Measurements from ENCODE around the gene GPR15. TPM values are rescaled to one million over a fixed set of nuclear protein-coding genes. Genes with fewer than 3 reads are reported as not detected.

The GPR15 gene
- total and polyA plus RNA-seq, 10 of the 15 experiments (the other 5 are each of a cell fraction or from before 2014, with no cell fraction given): 70.7 to 150 (median 115) TPM

DNA sequence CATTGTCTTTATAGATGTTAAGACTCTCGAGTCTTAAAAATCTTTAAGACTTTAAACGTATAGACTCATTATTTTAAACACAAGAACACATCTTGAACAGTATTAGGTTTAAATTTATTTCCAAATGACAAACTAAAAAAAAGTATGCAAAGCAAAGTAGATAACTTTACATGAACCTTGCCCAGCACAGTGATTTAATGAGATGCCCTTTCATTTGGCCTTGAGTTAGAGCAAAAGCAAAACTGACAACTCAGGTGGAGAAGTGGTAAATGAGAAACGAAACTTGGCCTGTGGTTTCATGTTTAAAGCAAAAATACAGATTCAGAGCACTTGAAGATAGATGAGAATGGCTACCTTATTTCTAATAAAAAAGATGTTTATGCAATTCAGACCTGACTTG, 8.6 kb downstream of the GPR15 start (continued):
- TF ChIP-seq KLF5 (IDR thresholded peaks at IDR 0.05; ENCODE audit: partially characterized antibody) (no peak), EZH2 (IDR thresholded peaks at IDR 0.05; ENCODE audit: borderline replicate concordance, control insufficient read depth, low read depth, low read length) (no peak), POLR2AphosphoS5 (IDR thresholded peaks at IDR 0.05; ENCODE audit: low read length) (no peak), MYB (IDR thresholded peaks at IDR 0.05; ENCODE audit: borderline replicate concordance, low read depth, low read length) (no peak), SREBF1 (IDR thresholded peaks at IDR 0.05; ENCODE audit: low read length) (no peak), FOXM1 (IDR thresholded peaks at IDR 0.05; ENCODE audit: low read depth, low read length) (peak; percentile 85), CHD4 (IDR thresholded peaks at IDR 0.05) (no peak), CHD1 (IDR thresholded peaks at IDR 0.05; ENCODE audit: low read depth, low read length) (peak; percentile 75; the same call in 1 of the 2 replicates), POU2F2 (IDR thresholded peaks at IDR 0.05; ENCODE audit: borderline replicate concordance, low read depth, low read length) (peak; percentile 83; the same call in 2 of the 3 replicates), SMARCA5 (IDR thresholded peaks at IDR 0.05) (no peak), STAT1 (conservative IDR thresholded peaks at IDR 0.05) (no peak), IKZF2 (IDR thresholded peaks at IDR 0.05) (peak; percentile 57 to 80; a peak in 3 of 4 replicates), RCOR1 (conservative IDR thresholded peaks at IDR 0.05; ENCODE audit: low read depth, low read length) (0 out of 2 replicates have a peak, but pooled peaks have one; percentile 81), CREM (IDR thresholded peaks at IDR 0.05; ENCODE audit: low read depth) (peak; percentile 71; the same call in 1 of the 2 replicates), NR2C2 (IDR thresholded peaks at IDR 0.05; ENCODE audit: borderline replicate concordance, control insufficient read depth, insufficient read length, low read depth) (no peak), IRF4 (IDR thresholded peaks at IDR 0.05; ENCODE audit: low read depth, low read length) (peak; percentile 95)
- TF ChIP-seq, protein P1, sequence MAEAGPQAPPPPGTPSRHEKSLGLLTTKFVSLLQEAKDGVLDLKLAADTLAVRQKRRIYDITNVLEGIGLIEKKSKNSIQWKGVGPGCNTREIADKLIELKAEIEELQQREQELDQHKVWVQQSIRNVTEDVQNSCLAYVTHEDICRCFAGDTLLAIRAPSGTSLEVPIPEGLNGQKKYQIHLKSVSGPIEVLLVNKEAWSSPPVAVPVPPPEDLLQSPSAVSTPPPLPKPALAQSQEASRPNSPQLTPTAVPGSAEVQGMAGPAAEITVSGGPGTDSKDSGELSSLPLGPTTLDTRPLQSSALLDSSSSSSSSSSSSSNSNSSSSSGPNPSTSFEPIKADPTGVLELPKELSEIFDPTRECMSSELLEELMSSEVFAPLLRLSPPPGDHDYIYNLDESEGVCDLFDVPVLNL (IDR thresholded peaks at IDR 0.05; ENCODE audit: low read depth, low read length): no peak
- TF ChIP-seq, protein P2, sequence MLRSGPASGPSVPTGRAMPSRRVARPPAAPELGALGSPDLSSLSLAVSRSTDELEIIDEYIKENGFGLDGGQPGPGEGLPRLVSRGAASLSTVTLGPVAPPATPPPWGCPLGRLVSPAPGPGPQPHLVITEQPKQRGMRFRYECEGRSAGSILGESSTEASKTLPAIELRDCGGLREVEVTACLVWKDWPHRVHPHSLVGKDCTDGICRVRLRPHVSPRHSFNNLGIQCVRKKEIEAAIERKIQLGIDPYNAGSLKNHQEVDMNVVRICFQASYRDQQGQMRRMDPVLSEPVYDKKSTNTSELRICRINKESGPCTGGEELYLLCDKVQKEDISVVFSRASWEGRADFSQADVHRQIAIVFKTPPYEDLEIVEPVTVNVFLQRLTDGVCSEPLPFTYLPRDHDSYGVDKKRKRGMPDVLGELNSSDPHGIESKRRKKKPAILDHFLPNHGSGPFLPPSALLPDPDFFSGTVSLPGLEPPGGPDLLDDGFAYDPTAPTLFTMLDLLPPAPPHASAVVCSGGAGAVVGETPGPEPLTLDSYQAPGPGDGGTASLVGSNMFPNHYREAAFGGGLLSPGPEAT (IDR thresholded peaks at IDR 0.05; ENCODE audit: low read depth): peak; percentile 69; the same call in 1 of the 2 replicates
- TF ChIP-seq, protein P3, sequence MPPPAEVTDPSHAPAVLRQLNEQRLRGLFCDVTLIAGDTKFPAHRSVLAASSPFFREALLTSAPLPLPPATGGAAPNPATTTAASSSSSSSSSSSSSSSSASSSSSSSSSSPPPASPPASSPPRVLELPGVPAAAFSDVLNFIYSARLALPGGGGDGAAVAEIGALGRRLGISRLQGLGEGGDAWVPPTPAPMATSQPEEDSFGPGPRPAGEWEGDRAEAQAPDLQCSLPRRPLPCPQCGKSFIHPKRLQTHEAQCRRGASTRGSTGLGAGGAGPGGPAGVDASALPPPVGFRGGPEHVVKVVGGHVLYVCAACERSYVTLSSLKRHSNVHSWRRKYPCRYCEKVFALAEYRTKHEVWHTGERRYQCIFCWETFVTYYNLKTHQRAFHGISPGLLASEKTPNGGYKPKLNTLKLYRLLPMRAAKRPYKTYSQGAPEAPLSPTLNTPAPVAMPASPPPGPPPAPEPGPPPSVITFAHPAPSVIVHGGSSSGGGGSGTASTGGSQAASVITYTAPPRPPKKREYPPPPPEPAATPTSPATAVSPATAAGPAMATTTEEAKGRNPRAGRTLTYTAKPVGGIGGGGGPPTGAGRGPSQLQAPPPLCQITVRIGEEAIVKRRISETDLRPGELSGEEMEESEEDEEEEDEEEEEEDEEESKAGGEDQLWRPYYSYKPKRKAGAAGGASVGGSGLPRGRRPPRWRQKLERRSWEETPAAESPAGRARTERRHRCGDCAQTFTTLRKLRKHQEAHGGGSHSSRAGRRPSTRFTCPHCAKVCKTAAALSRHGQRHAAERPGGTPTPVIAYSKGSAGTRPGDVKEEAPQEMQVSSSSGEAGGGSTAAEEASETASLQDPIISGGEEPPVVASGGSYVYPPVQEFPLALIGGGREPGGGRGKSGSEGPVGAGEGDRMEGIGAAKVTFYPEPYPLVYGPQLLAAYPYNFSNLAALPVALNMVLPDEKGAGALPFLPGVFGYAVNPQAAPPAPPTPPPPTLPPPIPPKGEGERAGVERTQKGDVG (CRISPR knock-in tag; IDR thresholded peaks at IDR 0.05): no peak
- TF ChIP-seq, protein P4, sequence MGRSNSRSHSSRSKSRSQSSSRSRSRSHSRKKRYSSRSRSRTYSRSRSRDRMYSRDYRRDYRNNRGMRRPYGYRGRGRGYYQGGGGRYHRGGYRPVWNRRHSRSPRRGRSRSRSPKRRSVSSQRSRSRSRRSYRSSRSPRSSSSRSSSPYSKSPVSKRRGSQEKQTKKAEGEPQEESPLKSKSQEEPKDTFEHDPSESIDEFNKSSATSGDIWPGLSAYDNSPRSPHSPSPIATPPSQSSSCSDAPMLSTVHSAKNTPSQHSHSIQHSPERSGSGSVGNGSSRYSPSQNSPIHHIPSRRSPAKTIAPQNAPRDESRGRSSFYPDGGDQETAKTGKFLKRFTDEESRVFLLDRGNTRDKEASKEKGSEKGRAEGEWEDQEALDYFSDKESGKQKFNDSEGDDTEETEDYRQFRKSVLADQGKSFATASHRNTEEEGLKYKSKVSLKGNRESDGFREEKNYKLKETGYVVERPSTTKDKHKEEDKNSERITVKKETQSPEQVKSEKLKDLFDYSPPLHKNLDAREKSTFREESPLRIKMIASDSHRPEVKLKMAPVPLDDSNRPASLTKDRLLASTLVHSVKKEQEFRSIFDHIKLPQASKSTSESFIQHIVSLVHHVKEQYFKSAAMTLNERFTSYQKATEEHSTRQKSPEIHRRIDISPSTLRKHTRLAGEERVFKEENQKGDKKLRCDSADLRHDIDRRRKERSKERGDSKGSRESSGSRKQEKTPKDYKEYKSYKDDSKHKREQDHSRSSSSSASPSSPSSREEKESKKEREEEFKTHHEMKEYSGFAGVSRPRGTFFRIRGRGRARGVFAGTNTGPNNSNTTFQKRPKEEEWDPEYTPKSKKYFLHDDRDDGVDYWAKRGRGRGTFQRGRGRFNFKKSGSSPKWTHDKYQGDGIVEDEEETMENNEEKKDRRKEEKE (IDR thresholded peaks at IDR 0.05): no peak
- TF ChIP-seq, protein P5, sequence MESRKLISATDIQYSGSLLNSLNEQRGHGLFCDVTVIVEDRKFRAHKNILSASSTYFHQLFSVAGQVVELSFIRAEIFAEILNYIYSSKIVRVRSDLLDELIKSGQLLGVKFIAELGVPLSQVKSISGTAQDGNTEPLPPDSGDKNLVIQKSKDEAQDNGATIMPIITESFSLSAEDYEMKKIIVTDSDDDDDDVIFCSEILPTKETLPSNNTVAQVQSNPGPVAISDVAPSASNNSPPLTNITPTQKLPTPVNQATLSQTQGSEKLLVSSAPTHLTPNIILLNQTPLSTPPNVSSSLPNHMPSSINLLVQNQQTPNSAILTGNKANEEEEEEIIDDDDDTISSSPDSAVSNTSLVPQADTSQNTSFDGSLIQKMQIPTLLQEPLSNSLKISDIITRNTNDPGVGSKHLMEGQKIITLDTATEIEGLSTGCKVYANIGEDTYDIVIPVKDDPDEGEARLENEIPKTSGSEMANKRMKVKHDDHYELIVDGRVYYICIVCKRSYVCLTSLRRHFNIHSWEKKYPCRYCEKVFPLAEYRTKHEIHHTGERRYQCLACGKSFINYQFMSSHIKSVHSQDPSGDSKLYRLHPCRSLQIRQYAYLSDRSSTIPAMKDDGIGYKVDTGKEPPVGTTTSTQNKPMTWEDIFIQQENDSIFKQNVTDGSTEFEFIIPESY (IDR thresholded peaks at IDR 0.05): no peak

Measured in GM12878 (cell line).